Keratinocyte (primary cell): Measurements from ENCODE around the gene SOX5. TPM values are rescaled to one million over a fixed set of nuclear protein-coding genes. Genes with fewer than 3 reads are reported as not detected.

Experiments
- DNase-seq: peaks from one replicate; pipeline ENCODE4 v3.0.0-alpha.2; 2011; ENCODE audit warnings: low read depth, missing footprints, low spot score
- FAIRE-seq: peaks from 2 replicates; lab custom pipeline; 2011; peaks lifted over from hg19 to GRCh38; lab: Jason Lieb, UNC
- H2AFZ ChIP-seq: 2 replicates; pipeline ENCODE4 v1.6.0; 2012; ENCODE audit warnings: low read length, control low read depth, inconsistent platforms; ENCODE audit not compliant: control insufficient read depth
- H3K27ac ChIP-seq: 2 replicates; pipeline ENCODE4 v1.5.1; 2011; ENCODE audit warnings: low read length; ENCODE audit not compliant: control insufficient read depth, insufficient read depth
- H3K27me3 ChIP-seq: 3 replicates; pipeline ENCODE4 v1.6.0; 2011; ENCODE audit warnings: low read length; ENCODE audit not compliant: control insufficient read depth, insufficient read depth; ENCODE audit errors: extremely low read depth
- H3K36me3 ChIP-seq, 2 experiments: 2 replicates in 1 of 2; 3 replicates in 1 of 2; pipeline ENCODE4 v1.5.1; 2011; ENCODE audit warnings: low read length in 2 of 2, mild to moderate bottlenecking in 1 of 2; ENCODE audit not compliant: control insufficient read depth in 2 of 2, insufficient read depth in 2 of 2; ENCODE audit errors: extremely low read depth in 1 of 2
- H3K4me1 ChIP-seq: 3 replicates; pipeline ENCODE4 v1.5.1; 2011; ENCODE audit warnings: low read length; ENCODE audit not compliant: control insufficient read depth, insufficient read depth; ENCODE audit errors: extremely low read depth
- H3K4me2 ChIP-seq: 3 replicates; pipeline ENCODE4 v1.6.0; 2011; ENCODE audit warnings: low read depth, low read length; ENCODE audit not compliant: control insufficient read depth, insufficient read depth; ENCODE audit errors: extremely low read depth
- H3K4me3 ChIP-seq, 3 experiments: fragments of 200-600 bp in 1 of 3; sonication (generic) in 1 of 3; 2 replicates in 2 of 3; 3 replicates in 1 of 3; pipeline ENCODE4 v1.5.1; 2011 to 2016; ENCODE audit warnings: low read length in 3 of 3, mild to moderate bottlenecking in 3 of 3, control low read depth in 2 of 3, inconsistent platforms in 1 of 3, low read depth in 1 of 3, mixed read lengths in 1 of 3, mixed run types in 1 of 3, moderate library complexity in 1 of 3; ENCODE audit not compliant: control insufficient read depth in 2 of 3, insufficient read depth in 2 of 3; ENCODE audit errors: extremely low read depth in 1 of 3
- H3K79me2 ChIP-seq: 2 replicates; pipeline ENCODE4 v1.6.0; 2012; ENCODE audit warnings: low read length; ENCODE audit not compliant: control insufficient read depth, insufficient read depth
- H3K9ac ChIP-seq: 3 replicates; pipeline ENCODE4 v1.6.0; 2011; ENCODE audit warnings: low read length; ENCODE audit not compliant: control insufficient read depth, insufficient read depth; ENCODE audit errors: extremely low read depth
- H3K9me1 ChIP-seq: 3 replicates; pipeline ENCODE4 v1.6.0; 2011; ENCODE audit warnings: low read length; ENCODE audit not compliant: control insufficient read depth, insufficient read depth; ENCODE audit errors: extremely low read depth
- H3K9me3 ChIP-seq: 2 replicates; pipeline ENCODE4 v1.5.1; 2012; ENCODE audit warnings: low read depth, low read length; ENCODE audit not compliant: control insufficient read depth
- H4K20me1 ChIP-seq: 3 replicates; pipeline ENCODE4 v1.6.0; 2011; ENCODE audit warnings: low read length; ENCODE audit not compliant: control insufficient read depth, insufficient read depth; ENCODE audit errors: extremely low read depth
- EZH2 ChIP-seq: IDR thresholded peaks from one replicate; pipeline ENCODE4 v1.6.1; 2012; ENCODE audit warnings: inconsistent platforms, mild to moderate bottlenecking, low read length, moderate library complexity
- dilution Hi-C: fragments of 300-500 bp; cut with MboI; formaldehyde crosslinking; loops from one replicate; pipeline ENCODE4 v1.7.0; 2020; ENCODE audit warnings: low sequenced_read_pairs; ENCODE audit not compliant: extremely low pct_ligation_motif_present
- polyA plus RNA-seq, 5 experiments: library from polyadenylated mRNA; depleted of rRNA in 3 of 5; stranded (reverse) in 3 of 5; stranded (forward) in 1 of 5; unstranded in 1 of 5; fragments of >200 nt; gene quantifications; 1 replicate in 1 of 5; 2 replicates in 3 of 5; 3 replicates in 1 of 5; pipeline versions ENCODE4 v1.2.1 to v1.2.3, GENCODE V29; 2011 to 2012; ENCODE audit warnings: missing spikeins in 2 of 5, low read depth in 1 of 5, low replicate concordance in 1 of 5
- TF ChIP-seq, protein P1 (sequence below), 3 experiments: IDR thresholded peaks in 1 of 3; conservative IDR thresholded peaks in 1 of 3; optimal IDR thresholded peaks in 1 of 3; 2 replicates in 2 of 3; 3 replicates in 1 of 3; pipeline versions ENCODE3 to v1.5.1; 2011; ENCODE audit warnings: low read length in 3 of 3, mild to moderate bottlenecking in 3 of 3, moderate library complexity in 2 of 3, control low read depth in 1 of 3, inconsistent platforms in 1 of 3; ENCODE audit not compliant: insufficient read depth in 2 of 3; ENCODE audit errors: extremely low read depth in 1 of 3

SOX5 gene
- polyA plus RNA-seq, 1 donor (not counting 4 experiments of a cell fraction or from before 2014, with no cell fraction given) = not detected

DNA sequence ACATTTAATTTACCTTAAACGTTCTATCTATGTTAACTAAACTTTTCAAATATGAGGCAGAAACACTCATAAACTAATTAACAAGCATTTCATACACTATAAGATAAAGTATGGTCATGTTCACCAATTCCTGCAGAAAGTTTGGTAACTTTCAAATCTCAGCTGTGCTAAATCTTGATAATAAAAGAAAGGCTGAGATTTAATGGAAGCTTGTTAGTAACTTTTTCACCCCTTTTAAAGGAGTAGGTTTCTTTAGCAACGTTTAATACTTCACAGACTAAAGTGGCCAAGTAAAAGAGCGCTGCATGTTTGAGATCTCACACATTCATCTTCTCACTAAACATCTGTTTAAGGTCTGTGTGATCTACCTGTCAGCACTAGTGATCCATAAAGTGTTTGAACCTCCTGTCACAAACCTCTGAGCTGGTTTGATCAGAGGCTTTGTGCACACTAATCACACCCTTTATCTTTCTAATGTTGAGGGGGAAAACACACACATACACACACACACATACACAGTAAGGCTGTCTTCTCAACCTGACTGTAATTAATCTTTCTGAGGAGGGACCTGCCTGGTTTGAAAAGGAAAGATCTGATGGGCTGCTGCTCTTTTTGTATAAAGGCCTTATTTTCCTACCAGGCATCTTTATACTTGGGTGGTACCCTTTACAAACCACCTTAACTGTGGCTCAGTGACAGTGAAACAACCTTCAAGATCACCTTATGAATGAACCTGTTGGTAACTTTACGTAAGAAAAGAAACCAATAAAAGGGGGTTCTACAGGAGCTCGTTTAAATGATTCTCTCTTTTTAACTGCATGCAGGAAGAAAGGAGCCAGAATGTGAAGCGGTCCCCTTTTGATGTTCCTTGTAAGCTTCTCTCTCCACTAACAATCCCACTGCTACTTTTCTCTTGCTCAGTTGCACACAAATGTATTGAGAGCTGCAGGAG, 244.2 kb downstream of the SOX5 start:
- no peak overlapping the region for H3K27ac ChIP-seq
- H3K4me1 ChIP-seq = no peaks in the 10 kb centered on the region
- no peaks in the 10 kb centered on the region for H3K27me3 ChIP-seq
- no peaks in the 10 kb centered on the region for H3K36me3 ChIP-seq
- no peak overlapping the region for H3K4me3 ChIP-seq
- no peak for FAIRE-seq
- H3K4me2 ChIP-seq = no peak overlapping the region
- H3K9me1 ChIP-seq = no peaks in the 10 kb centered on the region
- no peak overlapping the region for H3K9ac ChIP-seq
- H4K20me1 ChIP-seq = no peaks in the 10 kb centered on the region
- H2AFZ ChIP-seq = no peak overlapping the region
- no peaks in the 10 kb centered on the region for H3K79me2 ChIP-seq
- DNase-seq = no peak
- no peaks in the 10 kb centered on the region for H3K9me3 ChIP-seq
- TF ChIP-seq, protein P1, sequence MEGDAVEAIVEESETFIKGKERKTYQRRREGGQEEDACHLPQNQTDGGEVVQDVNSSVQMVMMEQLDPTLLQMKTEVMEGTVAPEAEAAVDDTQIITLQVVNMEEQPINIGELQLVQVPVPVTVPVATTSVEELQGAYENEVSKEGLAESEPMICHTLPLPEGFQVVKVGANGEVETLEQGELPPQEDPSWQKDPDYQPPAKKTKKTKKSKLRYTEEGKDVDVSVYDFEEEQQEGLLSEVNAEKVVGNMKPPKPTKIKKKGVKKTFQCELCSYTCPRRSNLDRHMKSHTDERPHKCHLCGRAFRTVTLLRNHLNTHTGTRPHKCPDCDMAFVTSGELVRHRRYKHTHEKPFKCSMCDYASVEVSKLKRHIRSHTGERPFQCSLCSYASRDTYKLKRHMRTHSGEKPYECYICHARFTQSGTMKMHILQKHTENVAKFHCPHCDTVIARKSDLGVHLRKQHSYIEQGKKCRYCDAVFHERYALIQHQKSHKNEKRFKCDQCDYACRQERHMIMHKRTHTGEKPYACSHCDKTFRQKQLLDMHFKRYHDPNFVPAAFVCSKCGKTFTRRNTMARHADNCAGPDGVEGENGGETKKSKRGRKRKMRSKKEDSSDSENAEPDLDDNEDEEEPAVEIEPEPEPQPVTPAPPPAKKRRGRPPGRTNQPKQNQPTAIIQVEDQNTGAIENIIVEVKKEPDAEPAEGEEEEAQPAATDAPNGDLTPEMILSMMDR (optimal IDR thresholded peaks at IDR 0.05 in 1 of 3, IDR thresholded peaks at IDR 0.05 in 1 of 3, conservative IDR thresholded peaks at IDR 0.05 in 1 of 3; ENCODE audit: extremely low read depth in 1 of 3, insufficient read depth in 2 of 3, low read length in 3 of 3) = no peak
- dilution Hi-C loops = no loop called here

DNA sequence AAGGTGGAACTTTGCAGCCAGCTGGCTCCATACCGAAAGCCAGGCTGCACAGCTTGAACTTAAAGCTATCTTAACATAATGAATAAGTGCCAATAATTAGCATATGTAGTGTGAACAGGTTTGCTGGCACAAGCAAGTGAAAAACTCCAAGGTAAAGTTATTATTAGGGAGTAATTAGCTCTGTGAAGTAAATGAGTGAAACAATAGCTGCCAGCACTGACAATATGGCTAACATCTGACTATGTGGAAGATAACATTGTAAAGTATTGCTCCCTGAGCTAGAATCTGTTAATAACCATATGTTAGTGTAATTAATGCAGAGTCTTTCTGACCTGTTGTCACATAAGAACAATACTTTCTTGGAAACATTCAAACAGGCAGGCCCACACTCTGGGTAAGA, 246.4 kb downstream of the SOX5 start:
- no peak for FAIRE-seq
- H3K79me2 ChIP-seq = no peaks in the 10 kb centered on the region
- TF ChIP-seq, protein P1 (optimal IDR thresholded peaks at IDR 0.05 in 1 of 3, IDR thresholded peaks at IDR 0.05 in 1 of 3, conservative IDR thresholded peaks at IDR 0.05 in 1 of 3; ENCODE audit: extremely low read depth in 1 of 3, insufficient read depth in 2 of 3, low read length in 3 of 3) = no peak
- TF ChIP-seq EZH2 = no peak
- no peak overlapping the region for H3K4me3 ChIP-seq
- H2AFZ ChIP-seq = no peak overlapping the region
- no peaks in the 10 kb centered on the region for H3K9me3 ChIP-seq
- dilution Hi-C loops = no loop called here
- no peak overlapping the region for H3K4me2 ChIP-seq
- no peaks in the 10 kb centered on the region for H3K27me3 ChIP-seq
- H3K9ac ChIP-seq = no peak overlapping the region
- no peaks in the 10 kb centered on the region for H4K20me1 ChIP-seq
- H3K9me1 ChIP-seq = no peaks in the 10 kb centered on the region
- no peak overlapping the region for H3K27ac ChIP-seq
- no peaks in the 10 kb centered on the region for H3K4me1 ChIP-seq
- H3K36me3 ChIP-seq = no peaks in the 10 kb centered on the region
- no peak for DNase-seq
